KBM-7 (cell line): Measurements from ENCODE around the gene INPP4B.

Experiments
- DNase-seq: peaks from one replicate; pipeline ENCODE4 v3.0.0-alpha.2; 2015
- in situ Hi-C: fragments of 300-500 bp; cut with MboI; formaldehyde crosslinking; loops from 2 replicates; pipeline ENCODE4 v1.14.3; 2020; ENCODE audit warnings: low sequenced_read_pairs, low pct_unique_long_range_greater_than_20kb, mixed read lengths

INPP4B gene

DNA sequence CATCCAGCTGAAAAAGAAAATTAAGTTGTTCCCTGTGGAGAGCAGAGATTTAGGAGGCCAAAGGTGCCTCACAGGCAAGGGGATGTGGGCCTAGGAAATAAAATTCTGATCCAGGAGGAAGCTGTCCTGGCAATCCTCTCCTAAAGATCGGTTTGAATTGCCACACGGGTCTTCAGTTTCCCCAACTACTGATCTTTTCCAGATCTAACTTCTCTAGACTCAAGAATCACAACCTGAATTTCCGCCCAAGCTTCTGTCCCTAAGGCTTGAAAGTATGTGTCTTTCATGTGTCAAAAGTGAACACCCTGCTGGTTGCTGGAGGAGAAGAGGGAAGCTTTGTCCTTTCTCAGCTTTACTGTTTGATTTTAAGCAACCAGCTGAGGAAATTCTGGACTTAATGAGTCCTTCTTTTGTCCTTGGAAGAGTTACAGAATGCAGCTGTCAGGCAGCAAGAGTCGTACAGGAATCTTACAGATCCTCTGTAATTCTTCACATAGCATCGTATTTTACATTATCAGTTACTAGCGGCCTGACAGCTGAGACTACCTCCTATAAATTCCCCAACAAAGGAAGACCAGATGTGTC lies 93.8 kb downstream of the INPP4B start:
- DNase-seq = no peak
- in situ Hi-C loops = no loop called here

DNA sequence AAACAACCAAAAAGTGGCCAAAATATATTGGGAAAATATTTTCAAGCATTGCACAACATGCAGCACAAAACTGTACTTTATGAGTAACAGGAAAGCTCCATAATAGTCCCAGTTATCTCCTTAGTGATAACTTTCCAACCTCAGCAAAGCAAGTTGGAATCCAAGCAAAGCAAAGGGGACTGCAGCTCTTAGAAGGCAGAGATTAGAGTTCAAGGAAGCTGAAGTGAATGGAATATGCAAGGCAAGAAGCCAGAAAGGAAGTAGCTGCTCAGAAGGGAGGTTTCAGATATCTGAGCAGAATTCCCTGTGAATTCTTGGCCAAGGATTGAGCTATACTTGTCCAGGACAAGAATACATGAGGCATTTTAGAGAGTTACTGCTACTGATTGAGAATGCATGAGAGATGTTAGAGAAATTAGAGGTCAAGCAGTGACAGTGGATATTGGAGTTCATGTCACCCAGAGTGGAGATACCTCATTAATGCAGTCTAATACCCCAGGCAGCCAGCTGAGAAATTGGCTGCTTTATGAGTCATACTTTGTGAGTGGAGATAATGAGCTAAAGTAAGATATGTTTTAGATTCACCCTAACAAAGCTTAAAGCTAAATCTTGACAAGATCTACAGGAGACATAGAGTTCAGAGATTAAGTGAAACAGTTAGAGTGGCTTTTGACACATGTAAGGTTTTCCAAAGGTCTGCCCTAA lies 102.8 kb downstream of the INPP4B start:
- no peak for DNase-seq
- in situ Hi-C loops = no loop called here

DNA sequence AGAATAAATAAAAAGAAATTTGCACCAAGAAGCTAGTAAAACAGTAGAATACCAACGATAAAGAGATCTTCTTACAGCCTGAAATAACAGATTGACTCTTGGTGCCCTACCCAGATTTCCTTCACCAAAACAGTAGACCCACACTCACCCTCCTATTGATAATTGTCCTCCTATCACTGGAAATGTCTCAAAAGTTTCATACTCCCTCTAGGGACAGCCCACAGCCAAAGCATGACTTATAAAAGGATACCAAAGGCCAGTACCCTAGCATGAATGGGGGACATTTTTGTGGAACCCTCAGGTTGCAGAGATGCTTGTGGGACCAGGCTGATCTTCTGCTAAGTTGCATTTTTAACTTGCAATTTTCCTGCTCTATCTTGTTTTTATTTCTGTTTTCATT lies 104.1 kb downstream of the INPP4B start:
- DNase-seq = peak; percentile 5

GRCh38 chr4:142728233-142728632 lies 117.9 kb downstream of the INPP4B start:
- in situ Hi-C loops = no loop called here
- DNase-seq = no peak

More for the DNA sequence above, 104.1 kb downstream of the INPP4B start:
- in situ Hi-C loops = no loop called here

DNA sequence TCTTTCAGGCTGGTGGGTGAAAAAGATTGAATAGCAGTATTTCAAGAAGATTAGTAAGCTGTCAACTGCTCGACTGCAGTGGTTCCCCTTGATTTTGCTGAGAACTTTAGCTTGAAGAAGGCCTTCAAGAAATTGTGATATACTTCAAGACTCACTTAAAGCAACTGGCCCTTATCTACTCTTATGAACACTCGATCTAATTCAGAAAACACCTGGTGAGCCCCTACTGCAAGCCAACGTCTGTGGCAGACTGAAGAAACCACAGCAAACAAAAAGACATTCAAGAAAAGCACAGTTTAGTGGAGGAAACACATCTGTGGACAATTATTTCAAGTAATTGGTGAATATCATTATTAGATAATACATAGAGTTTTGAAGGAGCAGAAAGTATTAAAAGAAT lies 119.0 kb downstream of the INPP4B start:
- in situ Hi-C loops = no loop called here
- DNase-seq = no peak

DNA sequence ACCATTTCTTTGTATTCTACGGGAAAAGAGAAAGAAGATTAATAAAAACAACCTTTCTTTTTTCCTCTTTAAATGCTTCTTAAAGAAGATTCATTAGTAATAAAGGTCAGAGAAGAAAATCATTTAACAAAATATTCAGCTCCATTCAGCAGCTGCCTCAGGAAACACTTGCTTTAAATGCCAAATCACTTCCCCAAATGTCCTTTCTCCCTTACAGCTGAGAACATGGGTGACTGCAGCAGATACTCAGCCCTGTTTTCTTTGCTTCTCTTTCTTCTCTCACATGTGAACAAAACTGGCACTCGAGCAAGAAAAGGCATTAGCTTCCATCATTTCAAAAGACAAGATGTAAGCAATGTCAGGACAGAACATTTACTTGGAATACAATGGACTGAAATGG lies 120.2 kb downstream of the INPP4B start:
- in situ Hi-C loops = no loop called here

GRCh38 chr4:142721187-142721586 lies 124.9 kb downstream of the INPP4B start:
- DNase-seq = no peak
- in situ Hi-C loops = loop anchor here (25.0 kb wide), 1 partner anchor 359 kb away; no protein-coding TSS in a partner anchor

More for the DNA sequence above, 120.2 kb downstream of the INPP4B start:
- DNase-seq = peak; percentile 25

GRCh38 chr4:142719854-142720541 lies 126.1 kb downstream of the INPP4B start:
- peak; percentile 64 for DNase-seq
- in situ Hi-C loops = loop anchor here (25.0 kb wide), 1 partner anchor 358 kb away; no protein-coding TSS in a partner anchor

DNA sequence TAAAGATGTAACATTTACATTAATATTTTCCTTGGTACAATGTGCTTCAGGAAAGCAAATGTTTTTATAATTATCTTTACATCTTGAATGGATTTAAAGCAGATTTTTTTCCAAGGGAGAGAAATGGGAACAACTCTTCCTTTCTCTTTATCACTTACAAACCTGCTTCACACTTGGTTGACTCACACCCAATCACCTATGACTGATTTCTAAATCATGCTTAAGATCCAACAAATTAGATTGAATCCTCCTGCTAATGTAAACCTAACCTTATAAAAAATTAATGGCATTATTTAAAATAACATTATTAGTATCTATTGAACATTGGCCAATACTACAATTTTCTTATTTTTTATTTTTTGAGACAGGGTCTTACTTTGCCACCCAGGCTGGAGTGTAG lies 127.1 kb downstream of the INPP4B start:
- no peak for DNase-seq
- in situ Hi-C loops = loop anchor here (25.0 kb wide), 1 partner anchor 357 kb away; no protein-coding TSS in a partner anchor

DNA sequence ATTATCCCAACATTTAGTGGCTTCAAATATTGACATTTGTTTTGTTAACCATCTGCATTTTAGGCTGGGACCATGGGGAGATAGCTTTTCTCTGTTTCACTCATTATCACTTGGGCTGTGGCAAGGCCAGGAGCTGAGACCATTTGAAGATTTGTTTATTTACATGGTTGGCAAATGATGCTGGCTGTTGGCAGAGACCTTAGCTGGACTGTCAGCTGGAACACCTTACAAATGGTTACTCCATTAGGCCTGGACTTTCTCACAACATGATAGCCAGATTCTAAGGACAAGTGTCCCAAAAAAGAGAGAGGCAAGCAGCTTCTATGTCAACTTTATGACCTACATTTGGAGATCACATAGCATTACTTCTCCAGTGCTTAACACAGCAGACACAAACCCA lies 130.4 kb downstream of the INPP4B start:
- in situ Hi-C loops = loop anchor here (25.0 kb wide), 1 partner anchor 353 kb away; no protein-coding TSS in a partner anchor
- DNase-seq = no peak

DNA sequence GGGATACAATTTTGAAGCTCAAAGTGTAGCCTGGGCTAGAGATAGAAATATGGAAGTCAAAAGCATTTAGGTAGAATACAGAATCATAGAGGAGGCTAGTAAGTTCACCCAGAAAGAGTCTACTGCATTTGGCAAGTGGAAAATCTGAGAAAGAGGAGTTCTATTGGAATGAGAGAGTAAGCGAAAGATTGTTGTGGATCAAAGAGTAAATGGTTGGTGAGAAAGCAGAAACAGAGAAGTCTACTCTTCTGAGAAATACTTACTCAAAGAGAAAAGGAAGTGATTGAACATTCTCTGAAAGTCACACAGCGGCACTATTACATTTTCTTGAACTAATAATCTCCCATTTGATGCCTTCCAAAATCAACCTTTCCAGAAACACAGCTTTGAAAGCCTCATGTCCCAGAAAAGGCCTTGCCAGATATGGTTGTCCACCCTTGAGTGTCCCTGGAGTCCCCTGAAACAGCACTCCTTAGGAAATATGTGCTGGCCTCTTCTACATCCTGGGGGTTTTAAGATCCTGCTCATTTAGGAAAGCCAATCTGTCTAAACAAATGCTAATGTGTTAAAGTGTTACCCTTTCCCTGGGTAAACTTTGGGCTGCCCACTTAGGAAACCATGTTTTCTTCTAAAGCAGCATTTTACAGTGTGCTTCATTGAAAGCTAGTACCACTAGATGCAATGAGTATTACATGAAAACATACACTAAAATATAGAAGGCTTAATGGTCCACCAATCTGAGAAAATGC lies 132.6 kb downstream of the INPP4B start:
- DNase-seq = no peak
- in situ Hi-C loops = loop anchor here (25.0 kb wide), 1 partner anchor 351 kb away; no protein-coding TSS in a partner anchor

DNA sequence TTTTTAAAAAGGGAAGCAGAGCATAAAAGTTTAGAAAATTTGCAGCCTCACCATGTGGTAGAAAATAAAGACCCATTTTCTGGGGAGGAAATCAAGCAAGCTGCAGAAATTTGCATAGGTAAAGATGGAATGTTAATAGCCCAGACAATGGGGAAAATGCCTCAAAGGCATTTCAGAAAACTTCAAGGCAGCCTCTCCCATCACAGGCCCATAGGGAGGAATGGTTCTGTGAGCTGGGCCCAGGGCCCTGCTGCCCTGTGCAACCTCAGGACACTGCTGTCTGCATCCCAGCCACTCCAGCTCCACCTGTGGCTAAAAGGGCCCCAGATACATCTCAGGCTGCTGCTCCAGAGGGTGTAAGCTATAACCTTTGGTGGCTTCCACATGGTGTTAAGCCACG lies 137.9 kb downstream of the INPP4B start:
- no peak for DNase-seq
- in situ Hi-C loops = loop anchor here (25.0 kb wide), 1 partner anchor 346 kb away; no protein-coding TSS in a partner anchor

GRCh38 chr4:142707401-142707800 lies 138.7 kb downstream of the INPP4B start:
- in situ Hi-C loops = loop anchor here (25.0 kb wide), 1 partner anchor 345 kb away; no protein-coding TSS in a partner anchor
- DNase-seq = peak; percentile 91

GRCh38 chr4:142706381-142706780 lies 139.7 kb downstream of the INPP4B start:
- in situ Hi-C loops = loop anchor here (25.0 kb wide), 1 partner anchor 344 kb away; no protein-coding TSS in a partner anchor
- DNase-seq = no peak

DNA sequence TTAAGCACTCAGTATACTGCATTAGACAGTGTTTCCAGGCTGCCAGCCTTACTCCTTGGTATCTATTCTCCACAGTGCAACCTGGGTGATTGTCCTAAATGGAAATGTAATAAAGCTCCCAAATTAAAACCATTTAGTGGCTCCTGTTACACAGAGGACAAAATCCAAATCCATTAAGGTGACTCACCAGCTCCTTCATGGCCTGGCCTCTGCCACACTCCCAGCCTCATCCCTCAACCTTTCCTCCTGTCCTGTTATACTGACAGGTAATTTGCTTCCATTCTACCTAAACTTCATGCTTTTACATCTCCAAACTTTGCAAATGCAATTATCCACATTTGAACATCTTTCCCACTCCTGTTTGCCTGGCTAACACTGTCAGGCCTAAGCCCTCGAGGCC lies 140.3 kb downstream of the INPP4B start:
- in situ Hi-C loops = loop anchor here (25.0 kb wide), 1 partner anchor 344 kb away; no protein-coding TSS in a partner anchor
- no peak for DNase-seq

GRCh38 chr4:142703694-142704309 lies 142.3 kb downstream of the INPP4B start:
- DNase-seq = peak; percentile 85
- in situ Hi-C loops = loop anchor here (25.0 kb wide), 1 partner anchor 342 kb away; no protein-coding TSS in a partner anchor

GRCh38 chr4:142701017-142701416 lies 145.1 kb downstream of the INPP4B start:
- in situ Hi-C loops = loop anchor here (25.0 kb wide), 1 partner anchor 339 kb away; no protein-coding TSS in a partner anchor
- DNase-seq = no peak

GRCh38 chr4:142700531-142700930 lies 145.6 kb downstream of the INPP4B start:
- in situ Hi-C loops = loop anchor here (25.0 kb wide), 1 partner anchor 338 kb away; no protein-coding TSS in a partner anchor
- DNase-seq = no peak
